GM21528 (cell line): ENCODE results near the gene CDKL1.
"Not testable (repeated sequence)": the region's sequence is repeated elsewhere in the genome, so short reads cannot be mapped to it uniquely, and the experiment has no call there.

Experiments used
- ATAC-seq: cut with Tn5 transposase; IDR thresholded peaks from one replicate; pipeline ENCODE4 v1.9.1; 2021; ENCODE audit warnings: mild to moderate bottlenecking, moderate library complexity; ENCODE audit not compliant: unreplicated experiment, low FRiP score

The CDKL1 gene

DNA sequence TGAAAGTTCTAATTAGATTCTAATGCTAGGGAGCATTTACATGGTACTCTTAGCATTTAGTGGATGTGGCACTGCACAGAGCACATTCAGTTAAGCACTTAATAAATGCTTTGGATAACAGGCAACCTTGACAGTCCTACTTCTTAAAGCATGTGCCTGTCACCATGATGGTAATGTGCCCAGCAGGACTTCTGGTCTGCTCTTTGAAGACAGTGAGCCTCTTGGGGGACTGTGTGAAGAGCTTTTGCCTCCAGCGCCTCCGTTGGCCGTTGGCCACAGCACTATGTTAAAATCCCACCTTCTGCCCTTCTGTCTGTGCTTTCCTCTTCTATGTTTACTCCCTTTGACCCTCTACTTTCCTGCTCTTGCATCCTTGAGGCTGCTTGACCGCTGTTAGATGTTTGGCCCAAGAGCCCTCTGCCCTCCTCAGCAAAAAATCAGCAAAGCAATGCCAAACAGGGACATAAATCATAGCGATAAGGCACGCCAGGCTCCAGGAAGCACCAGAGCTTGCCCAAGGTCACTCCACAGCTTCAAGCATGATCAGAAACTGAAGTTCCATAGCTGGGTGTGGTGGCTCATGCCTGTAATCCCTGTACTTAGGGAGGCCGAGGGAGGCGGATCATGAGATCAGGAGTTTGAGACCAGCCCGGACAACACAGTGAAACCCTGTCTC lies 8.3 kb downstream of the CDKL1 start:
- ATAC-seq, result no peak

DNA sequence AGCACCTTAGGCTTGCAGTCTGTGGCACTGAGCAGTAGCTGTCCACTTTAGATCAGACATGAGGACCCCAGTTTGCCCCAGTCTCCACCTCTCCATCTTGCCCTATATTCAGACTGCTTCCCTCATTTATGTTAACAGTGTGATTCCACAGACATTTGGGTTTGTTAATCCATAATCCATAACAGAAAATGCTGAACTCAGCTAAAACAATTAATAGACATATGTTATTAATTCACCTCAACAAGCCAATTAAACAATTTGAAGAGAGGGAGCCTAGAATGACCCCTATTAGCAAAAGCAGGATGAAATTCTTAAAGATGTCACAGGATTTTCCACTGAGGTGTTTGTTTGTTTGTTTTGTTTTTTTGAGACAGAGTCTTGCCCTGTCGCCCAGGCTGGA lies 9.1 kb downstream of the CDKL1 start:
- no peak for ATAC-seq

DNA sequence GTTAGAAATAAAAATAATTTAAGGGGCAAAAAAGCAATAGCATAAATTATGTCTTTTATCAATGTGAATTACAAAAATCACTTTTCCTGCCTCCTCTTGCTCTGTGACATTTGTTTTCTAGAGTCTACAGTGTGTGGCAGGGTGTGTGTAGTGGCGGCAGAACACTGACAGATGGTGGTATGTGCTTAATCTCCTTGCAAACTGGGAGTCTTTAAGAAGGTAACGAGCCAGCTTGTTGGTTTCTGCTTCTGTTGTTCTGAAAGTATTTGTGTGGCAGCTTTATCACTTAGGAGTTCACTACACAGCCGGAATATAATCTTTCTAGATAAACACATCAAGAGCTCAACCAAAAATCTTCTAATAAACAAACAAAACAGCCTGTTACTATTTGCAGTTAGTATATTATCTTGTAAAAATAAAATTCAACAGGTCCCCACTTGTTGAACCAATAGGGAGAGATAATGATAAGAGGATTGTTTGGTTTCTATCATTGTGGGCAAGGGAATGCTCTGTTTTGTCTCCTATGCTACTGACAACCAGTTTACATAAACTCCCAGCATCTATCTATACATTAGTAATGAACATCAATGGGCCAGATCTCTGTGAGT lies 13.0 kb downstream of the CDKL1 start:
- no peak for ATAC-seq

DNA sequence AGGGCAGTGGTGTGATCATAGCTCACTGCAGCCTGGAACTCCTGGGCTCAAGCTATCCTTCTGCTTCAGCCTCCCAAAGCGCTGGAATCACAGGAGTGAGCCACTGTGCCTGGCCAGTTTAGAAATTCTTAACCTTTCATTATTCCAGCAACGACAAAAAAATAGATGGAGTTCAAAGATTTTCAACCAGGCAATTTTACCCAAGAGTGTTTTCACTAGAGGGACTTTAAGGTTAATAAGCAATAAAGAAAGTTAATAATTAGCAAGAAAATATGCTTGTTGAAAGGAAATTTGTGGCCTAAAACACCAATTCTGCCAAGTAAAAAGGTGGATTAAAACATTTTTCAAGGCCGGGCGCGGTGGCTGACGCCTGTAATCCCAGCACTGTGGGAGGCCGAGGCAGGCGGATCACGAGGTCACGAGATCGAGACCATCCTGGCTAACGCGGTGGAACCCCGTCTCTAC lies 14.8 kb downstream of the CDKL1 start:
- ATAC-seq, result no peak

DNA sequence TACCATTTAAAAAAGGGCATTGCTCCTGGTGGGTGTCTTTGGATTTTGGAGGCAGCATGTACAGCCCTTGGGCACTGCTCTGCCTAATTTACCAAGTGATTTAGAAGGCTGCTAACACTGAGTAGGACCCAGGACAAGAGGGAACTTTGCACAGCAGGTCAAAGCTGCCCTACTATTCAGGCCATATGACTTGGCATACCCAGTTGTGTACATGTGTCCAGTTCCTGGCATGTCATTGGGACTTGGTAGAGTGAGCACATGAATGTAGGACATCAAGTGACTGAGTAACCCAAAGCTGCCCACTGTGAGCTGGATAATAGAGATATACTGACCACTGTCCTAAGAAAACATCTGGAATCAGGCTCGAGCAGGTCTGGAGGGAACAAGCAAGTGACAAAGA lies 15.7 kb downstream of the CDKL1 start:
- no peak for ATAC-seq

DNA sequence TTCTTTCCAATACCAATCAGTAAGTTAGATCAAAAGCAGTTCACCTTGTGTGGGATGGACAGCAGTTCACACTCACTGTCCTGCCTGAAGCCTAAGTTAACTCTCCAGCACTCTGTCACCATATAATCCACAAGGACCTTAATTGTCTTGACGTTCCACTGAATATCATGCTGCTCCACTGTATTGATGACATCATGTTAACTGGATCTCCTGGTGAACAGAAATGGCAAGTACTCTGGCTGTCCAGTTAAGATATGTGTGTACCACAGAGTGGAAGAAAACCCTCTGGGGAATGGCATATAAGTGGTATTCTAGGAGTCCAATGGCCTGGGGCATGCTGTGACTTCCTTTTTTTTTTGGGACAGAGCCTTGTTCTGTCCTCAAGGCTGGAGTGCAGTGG lies 16.2 kb downstream of the CDKL1 start:
- no peak for ATAC-seq

DNA sequence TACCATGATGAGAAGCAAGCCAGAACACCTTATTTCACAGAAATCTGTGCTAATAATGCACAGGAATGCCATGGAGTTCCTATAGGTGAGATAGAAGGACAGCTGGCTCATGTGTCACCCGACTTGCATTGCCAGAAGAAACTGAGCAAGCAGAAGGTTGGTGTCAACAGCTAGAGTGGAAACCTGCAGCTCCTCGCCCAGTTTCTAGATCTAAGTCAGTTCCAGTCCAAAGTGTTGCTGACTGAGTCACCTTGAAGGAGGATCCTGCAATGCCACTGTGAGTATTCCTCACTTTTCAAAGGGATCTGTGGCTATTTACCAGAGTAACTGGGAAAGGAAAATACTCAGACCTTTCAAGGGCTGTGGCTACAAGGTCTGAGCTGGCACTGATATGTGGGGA lies 17.1 kb downstream of the CDKL1 start:
- ATAC-seq, result no peak

DNA sequence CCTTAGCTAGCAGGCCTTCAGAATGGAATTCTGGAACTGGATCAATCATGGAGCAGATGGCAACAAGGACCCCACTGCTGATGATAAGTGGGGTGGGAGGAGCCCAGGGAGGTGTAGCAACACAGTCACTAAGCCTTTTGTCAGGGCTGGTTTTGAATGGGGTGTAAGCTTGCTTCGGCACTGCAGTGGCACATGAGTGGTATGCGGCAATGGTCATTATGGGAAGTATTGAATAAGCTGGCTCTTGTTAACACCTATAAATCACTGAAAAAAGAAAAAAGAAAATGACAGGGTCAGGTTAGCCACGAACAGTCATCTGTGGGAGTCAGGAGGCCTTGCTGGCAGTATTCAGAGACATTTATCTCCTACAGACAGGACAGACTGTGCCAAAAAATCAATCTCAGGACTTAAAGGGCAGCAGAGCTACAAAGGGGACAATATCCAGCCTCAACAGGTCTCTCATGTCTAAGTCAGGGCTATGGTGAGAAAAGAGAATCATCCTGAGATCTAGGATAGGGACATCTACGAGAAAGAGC lies 19.1 kb downstream of the CDKL1 start:
- no peak for ATAC-seq

DNA sequence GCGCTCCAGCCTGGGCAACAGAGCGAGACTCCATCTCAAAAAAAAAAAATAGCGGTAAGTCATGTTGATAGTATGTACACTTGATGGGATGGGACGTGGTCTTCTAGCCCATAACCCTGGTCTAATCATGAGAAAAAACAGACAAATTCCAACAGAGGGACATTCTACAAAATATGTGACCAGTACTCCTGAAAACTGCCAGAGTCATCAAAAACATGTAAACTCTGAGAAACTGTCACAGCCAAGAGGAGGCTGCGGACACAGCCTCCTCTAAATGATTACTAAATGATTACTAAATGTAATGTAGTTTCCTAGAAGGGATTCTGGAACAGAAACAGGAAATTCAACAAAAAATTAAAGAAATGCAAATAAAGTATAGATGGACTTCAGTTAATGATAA lies 20.9 kb downstream of the CDKL1 start:
- ATAC-seq, result no peak

DNA sequence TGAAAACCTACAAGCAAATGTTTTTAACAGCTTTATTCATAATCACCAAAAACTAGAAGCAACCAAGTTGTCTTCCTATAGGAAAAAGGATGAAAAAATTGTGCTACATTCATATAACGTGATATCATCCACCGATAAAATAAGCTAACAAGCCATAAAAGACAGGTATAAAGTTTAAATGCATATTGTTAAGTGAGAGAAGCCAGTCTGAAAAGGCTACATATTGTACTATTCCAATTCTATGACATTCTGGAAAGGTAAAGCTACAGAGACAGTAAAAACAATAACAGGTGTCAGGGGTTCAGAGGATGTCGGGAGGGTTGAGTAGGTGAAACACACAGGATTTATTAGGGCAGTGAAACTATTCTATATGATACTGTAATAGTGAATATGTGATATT lies 22.7 kb downstream of the CDKL1 start:
- no peak for ATAC-seq

DNA sequence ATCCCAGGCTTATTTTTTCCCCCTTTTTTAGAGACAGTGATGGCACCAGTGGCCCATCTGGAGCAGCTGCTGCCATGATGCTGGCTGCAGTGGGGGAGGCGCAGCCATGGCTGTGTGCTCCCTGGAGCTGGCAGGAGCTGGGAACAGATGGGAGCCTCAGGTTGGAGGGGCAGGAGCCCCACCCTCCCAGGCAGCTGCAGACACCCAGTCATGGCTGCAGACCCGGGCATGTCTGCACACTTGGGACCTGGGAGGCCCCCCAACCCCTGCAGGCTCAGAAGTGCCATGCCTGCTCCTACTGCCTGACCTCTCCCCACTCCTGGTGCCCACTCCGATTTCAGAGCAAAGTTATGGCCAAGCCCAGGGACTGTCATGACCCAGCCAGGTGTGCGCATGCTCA lies 25.1 kb downstream of the CDKL1 start:
- ATAC-seq, result no peak

DNA sequence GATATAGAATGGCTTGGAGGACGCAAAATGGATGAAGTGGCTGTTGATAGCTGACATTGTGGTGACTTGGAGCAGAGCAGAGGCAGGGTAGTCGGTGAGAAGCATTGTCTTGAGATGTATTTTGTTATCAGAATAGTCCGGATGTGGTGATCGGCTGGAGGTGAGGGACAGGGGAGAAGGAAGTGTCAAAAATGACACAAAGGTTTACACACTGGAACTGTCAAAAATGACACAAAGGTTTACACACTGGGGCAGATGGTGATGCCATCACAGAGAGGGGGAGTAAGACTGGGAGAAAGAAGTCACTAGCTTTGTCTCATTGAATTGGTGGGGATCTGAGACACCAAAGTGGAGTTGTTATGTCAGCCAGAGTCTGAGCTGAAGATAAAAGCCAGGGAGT lies 30.1 kb downstream of the CDKL1 start:
- ATAC-seq, result no peak

DNA sequence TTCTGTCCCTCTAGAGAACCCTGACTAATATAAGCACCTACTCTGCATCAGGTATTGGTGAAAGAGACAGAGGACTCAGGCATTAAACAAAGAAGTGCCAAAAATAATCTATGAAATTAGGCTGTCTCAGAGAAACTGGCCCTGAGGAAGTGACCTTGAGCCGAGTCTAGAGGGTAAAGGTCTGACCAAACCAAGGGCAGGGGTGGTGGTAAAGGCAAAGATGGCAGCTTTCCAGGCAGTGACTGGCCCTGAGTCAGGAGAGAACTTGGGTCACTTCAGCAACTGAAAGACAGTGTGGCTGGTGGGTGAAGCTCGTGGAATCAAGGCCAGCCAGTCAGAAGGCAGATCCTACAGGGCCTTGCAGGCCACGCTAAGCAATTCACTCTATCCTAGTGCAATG lies 30.6 kb downstream of the CDKL1 start:
- no peak for ATAC-seq

DNA sequence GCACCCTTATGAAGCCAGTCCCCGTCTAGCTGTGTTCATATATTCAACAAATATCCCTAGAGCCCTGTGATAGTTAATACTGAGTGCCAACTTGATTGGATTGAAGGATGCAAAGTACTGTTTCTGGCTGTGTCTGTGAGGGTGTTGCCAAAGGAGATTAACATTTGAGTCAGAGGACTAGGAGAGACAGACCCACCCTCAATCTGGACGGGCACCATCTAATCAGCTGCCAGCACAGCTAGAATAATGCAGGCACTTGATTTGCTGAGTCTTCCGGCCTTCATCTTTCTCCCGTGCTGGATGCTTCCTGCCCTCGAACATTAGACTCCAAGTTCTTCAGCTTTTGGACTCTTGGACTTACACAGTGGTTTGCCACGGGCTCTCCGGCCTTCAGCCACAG lies 31.1 kb downstream of the CDKL1 start:
- not testable (repeated sequence) for ATAC-seq

DNA sequence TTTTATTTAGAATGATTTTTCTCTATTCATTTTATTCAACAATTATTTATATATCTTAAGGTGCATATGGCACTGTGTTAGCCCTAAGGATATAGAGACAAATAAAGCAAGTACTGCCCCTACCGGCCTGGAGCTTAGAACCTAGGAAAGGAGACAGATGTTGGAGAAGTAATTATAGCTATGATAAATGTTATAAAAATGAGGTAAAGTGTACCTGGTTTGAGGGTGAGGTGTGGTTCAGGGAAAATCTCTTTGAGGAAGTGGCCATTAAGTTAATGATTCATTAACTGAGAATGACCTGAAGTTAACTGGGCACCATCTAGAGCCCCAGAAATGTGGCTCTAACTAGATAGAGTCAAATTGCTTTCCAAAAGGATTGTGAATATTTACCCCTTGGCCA lies 31.9 kb downstream of the CDKL1 start:
- ATAC-seq, result no peak

DNA sequence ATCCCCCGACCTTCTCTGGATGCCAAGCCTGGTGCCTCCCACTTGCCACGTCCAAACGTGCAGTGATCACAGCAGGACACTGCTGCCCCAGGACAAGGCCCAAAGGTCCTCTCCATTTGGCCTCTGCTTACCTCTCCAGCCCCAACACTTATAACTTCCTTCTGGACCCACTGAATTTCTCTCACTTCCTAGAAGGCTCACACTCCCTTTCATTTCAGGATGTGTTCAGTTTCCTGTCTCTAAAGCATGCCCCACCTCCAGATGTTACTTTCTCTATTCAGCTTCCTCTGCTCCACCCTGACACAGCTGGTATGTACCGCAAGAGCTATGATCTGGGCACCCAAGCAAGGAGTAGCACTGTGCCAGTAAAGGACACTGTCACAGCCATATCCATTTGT lies 33.0 kb downstream of the CDKL1 start:
- peak; percentile 95 for ATAC-seq

DNA sequence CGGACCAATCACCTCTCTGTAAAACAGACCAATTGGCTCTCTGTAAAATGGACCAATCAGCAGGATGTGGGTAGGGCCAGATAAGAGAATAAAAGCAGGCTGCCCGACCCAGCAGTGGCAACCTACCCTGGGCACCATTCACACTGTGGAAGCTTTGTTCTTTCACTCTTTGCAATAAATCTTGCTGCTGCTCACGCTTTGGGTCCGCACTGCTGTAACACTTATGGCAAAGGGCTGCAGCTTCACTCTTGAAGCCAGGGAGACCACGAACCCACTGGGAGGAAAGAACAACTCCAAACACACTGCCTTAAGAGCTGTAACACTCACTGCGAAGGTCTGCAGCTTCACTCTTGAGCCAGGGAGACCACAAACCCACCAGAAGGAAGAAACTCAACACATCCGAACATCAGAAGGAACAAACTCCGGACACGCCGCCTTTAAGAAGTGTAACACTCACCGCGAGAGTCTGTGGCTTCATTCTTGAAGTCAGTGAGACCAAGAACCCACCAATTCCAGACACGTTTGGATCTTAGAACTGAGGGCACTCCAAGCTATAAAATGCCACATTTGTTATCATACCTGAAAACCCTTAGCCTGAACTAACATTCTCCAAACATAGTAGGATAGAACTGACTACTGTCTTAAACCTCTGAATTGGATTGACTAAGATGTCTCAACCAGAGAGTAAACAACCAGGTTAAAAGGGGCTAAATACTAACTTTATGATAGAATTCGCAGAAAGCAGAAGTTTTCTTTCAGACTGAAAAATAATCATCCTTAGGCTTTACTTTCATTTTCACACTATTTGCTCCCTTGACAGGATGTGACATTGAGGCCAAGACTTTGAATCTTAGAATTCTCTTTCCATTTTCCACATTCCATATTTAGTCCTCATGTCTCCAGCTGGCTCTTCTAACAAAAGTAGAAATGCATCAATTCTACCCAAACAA lies 33.6 kb downstream of the CDKL1 start:
- peak; percentile 26 for ATAC-seq

DNA sequence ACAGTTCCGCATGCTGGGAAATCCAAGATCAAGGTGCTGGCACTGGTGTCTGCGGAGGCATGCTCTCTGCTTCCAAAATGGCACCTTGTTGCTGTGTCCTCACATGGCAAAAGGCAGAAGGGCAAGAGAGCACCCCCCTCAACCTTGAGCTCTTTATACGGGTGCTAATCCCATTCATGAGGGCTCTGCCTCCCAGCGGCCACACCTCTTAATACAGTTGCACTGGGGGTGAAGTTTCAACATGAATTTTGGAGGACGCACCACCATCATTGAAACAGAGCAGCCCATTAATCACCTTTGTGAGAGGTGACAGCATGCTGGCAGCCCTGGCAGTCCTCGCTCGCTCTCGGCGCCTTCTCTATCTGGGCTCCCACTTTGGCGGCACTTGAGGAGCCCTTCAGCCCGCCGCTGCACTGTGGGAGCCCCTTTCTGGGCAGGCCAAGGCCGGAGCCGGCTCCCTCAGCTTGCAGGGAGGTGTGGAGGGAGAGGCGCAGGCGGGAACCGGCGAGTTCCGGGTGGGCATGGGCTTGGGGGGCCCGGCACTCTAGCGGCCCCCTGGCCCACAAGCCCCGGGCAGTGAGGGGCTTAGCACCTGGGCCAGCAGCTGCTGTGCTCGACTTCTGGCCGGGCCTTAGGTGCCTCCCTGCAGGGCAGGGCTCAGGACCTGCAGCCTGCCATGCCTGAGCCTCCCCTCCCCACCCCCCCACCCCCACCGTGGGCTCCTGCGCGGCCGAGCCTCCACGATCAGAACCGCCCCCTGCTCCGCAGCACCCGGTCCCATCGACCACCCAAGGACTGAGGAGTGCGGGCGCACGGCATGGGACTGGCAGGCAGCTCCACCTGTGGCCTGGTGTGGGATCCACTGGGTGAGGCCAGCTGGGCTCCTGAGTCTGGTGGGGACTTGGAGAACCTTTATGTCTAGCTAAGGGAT lies 34.9 kb downstream of the CDKL1 start:
- not testable (repeated sequence) for ATAC-seq

DNA sequence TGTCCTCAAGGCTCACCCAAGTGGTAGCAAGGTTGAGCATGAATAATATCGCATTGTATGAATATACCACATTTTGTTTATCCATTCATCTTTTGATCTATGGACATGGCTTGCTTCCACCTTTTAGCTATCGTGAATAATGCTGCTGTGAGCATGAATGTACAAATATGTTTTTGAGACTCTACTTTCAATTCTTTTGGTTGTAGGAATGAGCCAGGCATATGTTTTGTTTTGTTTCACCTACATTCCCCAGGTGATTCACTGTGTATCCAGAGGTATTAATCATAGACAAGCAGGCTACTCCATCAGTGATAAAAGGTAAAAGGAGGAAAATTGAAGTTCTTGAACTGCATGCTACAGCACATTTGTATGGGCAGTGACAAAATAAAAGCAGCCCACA lies 35.8 kb downstream of the CDKL1 start:
- ATAC-seq, result no peak

DNA sequence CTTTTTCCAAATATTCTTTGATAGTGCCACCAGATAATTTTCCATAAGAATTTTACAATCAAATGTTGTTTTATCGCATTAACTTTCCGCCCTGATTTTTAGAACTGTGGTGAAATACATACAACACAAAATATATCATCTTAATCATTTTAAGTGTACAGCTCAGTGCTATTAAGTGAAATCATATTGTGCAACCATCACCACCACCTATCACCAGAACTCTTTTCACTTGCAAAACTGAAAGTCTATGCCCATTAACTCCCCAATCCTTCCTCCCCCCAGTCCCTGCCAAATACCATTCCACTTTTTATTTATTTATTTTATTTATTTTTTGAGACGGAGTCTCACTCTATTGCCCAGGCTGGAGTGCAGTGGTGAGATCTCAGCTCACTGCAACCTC lies 36.6 kb downstream of the CDKL1 start:
- no peak for ATAC-seq
